Calu3 (cell line): ENCODE measurements around the gene SLC38A3. TPM values are rescaled to one million over a fixed set of nuclear protein-coding genes. Genes with fewer than 3 reads are reported as not detected.

Experiments used
- BruUV-seq: library from RNA; stranded (reverse); fragments of 400-500 nt; replicated peaks from 2 replicates; lab custom pipeline; 2021; lab: Mats Ljungman, UMichigan
- CTCF ChIA-PET: fragments of 300-600 bp; sonication (Branson Sonifier 250); formaldehyde crosslinking; loops from one replicate; lab custom pipeline; 2022; ENCODE audit warnings: antibody characterized with exemption; lab: Charles Lee
- DNase-seq: peaks from one replicate; pipeline ENCODE4 v3.0.0; 2022
- H3K27ac Mint-ChIP-seq: one replicate; pipeline ENCODE4 v1.8.0; 2022; ENCODE audit warnings: mixed read lengths; ENCODE audit not compliant: unreplicated experiment
- H3K27me3 Mint-ChIP-seq: one replicate; pipeline ENCODE4 v1.8.0; 2022; ENCODE audit warnings: mixed read lengths; ENCODE audit not compliant: unreplicated experiment
- H3K36me3 Mint-ChIP-seq: one replicate; pipeline ENCODE4 v1.8.0; 2022; ENCODE audit warnings: mild to moderate bottlenecking, moderate library complexity, mixed read lengths; ENCODE audit not compliant: insufficient read depth, unreplicated experiment
- H3K4me1 Mint-ChIP-seq: one replicate; pipeline ENCODE4 v1.8.0; 2022; ENCODE audit warnings: mild to moderate bottlenecking, low read depth, mixed read lengths; ENCODE audit not compliant: unreplicated experiment
- H3K4me3 Mint-ChIP-seq: one replicate; pipeline ENCODE4 v1.8.0; 2022; ENCODE audit warnings: mild to moderate bottlenecking, low read depth, moderate library complexity, mixed read lengths; ENCODE audit not compliant: unreplicated experiment
- H3K9me3 Mint-ChIP-seq: one replicate; pipeline ENCODE4 v1.8.0; 2022; ENCODE audit warnings: low read depth, mixed read lengths; ENCODE audit not compliant: unreplicated experiment
- intact Hi-C: fragments of 100-400 bp; cut with micrococcal nuclease; formaldehyde crosslinking; loops from one replicate; pipeline ENCODE4 v1.10.0; 2022; ENCODE audit not compliant: unreplicated experiment
- total RNA-seq: library from RNA; stranded (reverse); gene quantifications from 2 replicates; pipeline ENCODE4 v1.2.3, GENCODE V29; 2022
- TF ChIP-seq, protein P1 (sequence below): fragments of 200-600 bp; IDR thresholded peaks from one replicate; pipeline ENCODE4 v1.8.0; 2022; ENCODE audit warnings: antibody characterized with exemption; ENCODE audit not compliant: unreplicated experiment

SLC38A3 gene
- total RNA-seq, 1 experiment from 2014 or later: not detected

DNA sequence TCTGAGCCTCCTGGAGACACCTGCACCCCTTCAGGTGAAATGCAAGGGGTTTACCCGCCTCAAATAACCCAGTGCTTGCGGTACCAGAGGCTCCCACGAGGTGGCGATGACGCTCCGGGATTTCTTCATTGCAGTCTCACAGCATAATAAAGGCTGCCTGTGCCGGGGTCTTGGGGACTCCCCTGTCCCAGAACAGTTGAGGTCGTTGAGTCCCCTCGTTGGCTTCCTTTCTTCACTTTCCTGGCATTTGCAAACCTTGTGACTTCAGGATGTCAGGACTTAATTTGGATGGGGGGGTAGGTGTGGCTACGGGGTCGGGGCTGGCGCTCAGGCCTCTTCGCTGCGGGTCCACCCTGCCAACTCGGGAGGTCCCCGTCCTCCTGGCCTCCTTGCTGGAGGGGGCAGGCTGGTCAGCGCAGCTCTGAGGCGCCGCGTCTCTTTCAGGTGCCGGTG lies 12.4 kb upstream of the SLC38A3 start:
- Mint-ChIP-seq H3K4me1 (no peaks in the 10 kb centered on the region), H3K4me3 (no peak overlapping the region), H3K27ac (no peak overlapping the region), H3K9me3 (no peaks in the 10 kb centered on the region), H3K27me3 (peaks cover 15% of the 10 kb centered on the region), H3K36me3 (no peaks in the 10 kb centered on the region)
- BruUV-seq: no TSS peak
- TF ChIP-seq, protein P1, sequence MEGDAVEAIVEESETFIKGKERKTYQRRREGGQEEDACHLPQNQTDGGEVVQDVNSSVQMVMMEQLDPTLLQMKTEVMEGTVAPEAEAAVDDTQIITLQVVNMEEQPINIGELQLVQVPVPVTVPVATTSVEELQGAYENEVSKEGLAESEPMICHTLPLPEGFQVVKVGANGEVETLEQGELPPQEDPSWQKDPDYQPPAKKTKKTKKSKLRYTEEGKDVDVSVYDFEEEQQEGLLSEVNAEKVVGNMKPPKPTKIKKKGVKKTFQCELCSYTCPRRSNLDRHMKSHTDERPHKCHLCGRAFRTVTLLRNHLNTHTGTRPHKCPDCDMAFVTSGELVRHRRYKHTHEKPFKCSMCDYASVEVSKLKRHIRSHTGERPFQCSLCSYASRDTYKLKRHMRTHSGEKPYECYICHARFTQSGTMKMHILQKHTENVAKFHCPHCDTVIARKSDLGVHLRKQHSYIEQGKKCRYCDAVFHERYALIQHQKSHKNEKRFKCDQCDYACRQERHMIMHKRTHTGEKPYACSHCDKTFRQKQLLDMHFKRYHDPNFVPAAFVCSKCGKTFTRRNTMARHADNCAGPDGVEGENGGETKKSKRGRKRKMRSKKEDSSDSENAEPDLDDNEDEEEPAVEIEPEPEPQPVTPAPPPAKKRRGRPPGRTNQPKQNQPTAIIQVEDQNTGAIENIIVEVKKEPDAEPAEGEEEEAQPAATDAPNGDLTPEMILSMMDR: peak; percentile 92
- intact Hi-C loops: loop anchor here (1.0 kb wide), 2 partner anchors 34 to 81 kb away; no protein-coding TSS in a partner anchor
- DNase-seq: peak; percentile 84
- CTCF ChIA-PET: interaction anchor here (0.6 to 1.3 kb wide), 4 partner anchors 28 to 77 kb away, joined by 3 to 6 read pairs (median 4); partner anchors contain the start of genes GNAI2 and SEMA3B

DNA sequence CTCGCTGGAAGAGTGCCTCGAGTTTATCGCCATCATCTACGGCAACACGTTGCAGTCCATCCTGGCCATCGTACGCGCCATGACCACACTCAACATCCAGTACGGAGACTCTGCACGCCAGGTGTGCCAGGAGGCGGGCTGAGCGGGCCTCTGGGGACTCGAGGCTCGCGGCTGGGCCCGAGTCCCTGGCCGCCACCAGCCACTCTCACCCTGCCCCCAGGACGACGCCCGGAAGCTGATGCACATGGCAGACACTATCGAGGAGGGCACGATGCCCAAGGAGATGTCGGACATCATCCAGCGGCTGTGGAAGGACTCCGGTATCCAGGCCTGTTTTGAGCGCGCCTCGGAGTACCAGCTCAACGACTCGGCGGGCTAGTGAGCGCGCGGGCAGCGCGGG lies 11.8 kb upstream of the SLC38A3 start:
- TF ChIP-seq, protein P1: no peak
- intact Hi-C loops: no loop called here
- no peak for DNase-seq
- H3K4me3 Mint-ChIP-seq: no peak overlapping the region
- H3K27me3 Mint-ChIP-seq: peaks cover 15% of the 10 kb centered on the region
- no peak overlapping the region for H3K27ac Mint-ChIP-seq
- CTCF ChIA-PET: interaction anchor here (0.8 kb wide), 1 partner anchor 33 kb away, joined by 3 read pairs; no protein-coding TSS in a partner anchor
- no peaks in the 10 kb centered on the region for H3K36me3 Mint-ChIP-seq
- H3K4me1 Mint-ChIP-seq: no peaks in the 10 kb centered on the region
- no peaks in the 10 kb centered on the region for H3K9me3 Mint-ChIP-seq
- BruUV-seq: no TSS peak

DNA sequence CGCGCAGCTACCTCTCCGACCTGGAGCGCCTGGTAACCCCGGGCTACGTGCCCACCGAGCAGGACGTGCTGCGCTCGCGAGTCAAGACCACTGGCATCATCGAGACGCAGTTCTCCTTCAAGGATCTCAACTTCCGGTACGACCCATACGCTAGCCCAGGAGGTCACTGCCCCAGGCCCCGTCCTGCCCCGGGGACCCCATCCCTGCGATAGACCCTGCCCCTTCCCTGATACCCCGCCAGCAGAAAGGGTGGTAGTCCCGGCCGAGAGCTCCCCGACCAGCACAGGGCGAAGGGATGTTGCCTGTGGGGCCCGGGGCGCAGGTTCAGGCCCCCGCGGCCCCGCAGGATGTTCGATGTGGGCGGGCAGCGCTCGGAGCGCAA lies 11.3 kb upstream of the SLC38A3 start:
- Mint-ChIP-seq H3K4me3 (no peak overlapping the region), H3K27me3 (peaks cover 15% of the 10 kb centered on the region), H3K36me3 (no peaks in the 10 kb centered on the region), H3K9me3 (no peaks in the 10 kb centered on the region), H3K4me1 (no peaks in the 10 kb centered on the region), H3K27ac (no peak overlapping the region)
- TF ChIP-seq, protein P1: no peak
- intact Hi-C loops: no loop called here
- CTCF ChIA-PET: interaction anchor here (0.8 kb wide), 1 partner anchor 32 kb away, joined by 3 read pairs; no protein-coding TSS in a partner anchor
- DNase-seq: no peak
- no TSS peak for BruUV-seq

DNA sequence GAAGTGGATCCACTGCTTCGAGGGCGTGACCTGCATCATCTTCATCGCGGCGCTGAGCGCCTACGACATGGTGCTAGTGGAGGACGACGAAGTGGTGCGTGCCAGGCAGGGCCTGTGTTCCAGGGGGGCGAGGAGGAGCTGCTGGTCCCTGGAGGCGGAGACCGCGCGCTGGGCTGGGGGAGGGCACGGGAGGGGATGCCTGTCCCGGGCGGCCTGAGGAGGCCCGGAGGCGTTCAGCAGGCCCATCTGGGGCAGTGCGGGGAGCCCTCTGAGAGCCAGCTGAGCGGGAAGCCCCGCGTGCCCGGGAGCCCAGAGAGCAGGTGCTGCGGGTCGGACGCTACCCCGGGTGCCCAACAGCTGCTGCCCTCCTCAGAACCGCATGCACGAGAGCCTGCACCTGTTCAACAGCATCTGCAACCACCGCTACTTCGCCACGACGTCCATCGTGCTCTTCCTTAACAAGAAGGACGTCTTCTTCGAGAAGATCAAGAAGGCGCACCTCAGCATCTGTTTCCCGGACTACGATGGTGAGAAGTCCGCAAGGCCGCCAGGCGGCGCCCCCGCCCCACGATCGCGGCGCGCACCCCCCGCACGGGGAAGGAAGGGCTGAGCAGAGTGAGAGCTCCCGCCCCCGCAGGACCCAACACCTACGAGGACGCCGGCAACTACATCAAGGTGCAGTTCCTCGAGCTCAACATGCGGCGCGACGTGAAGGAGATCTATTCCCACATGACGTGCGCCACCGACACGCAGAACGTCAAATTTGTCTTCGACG lies 10.8 kb upstream of the SLC38A3 start:
- H3K9me3 Mint-ChIP-seq: no peaks in the 10 kb centered on the region
- no peak overlapping the region for H3K27ac Mint-ChIP-seq
- TF ChIP-seq, protein P1: peak; percentile 56
- no peaks in the 10 kb centered on the region for H3K36me3 Mint-ChIP-seq
- peak; percentile 50 for DNase-seq
- no TSS peak for BruUV-seq
- no peak overlapping the region for H3K4me3 Mint-ChIP-seq
- intact Hi-C loops: no loop called here
- no peaks in the 10 kb centered on the region for H3K4me1 Mint-ChIP-seq
- CTCF ChIA-PET: interaction anchor here (2.4 kb wide), 1 partner anchor 32 kb away, joined by 12 read pairs; no protein-coding TSS in a partner anchor
- H3K27me3 Mint-ChIP-seq: peaks cover 15% of the 10 kb centered on the region
